GM23338 (cell line): Measurements from ENCODE around the gene PAX5. TPM values are rescaled to one million over a fixed set of nuclear protein-coding genes. Genes with fewer than 3 reads are reported as not detected.

Experiments used
- ATAC-seq: fragments of 200-7000 bp; cut with Tn5 transposase; 3 replicates; pipeline ENCODE4 v1.9.1; 2020
- DNase-seq: peaks from one replicate; pipeline ENCODE4 v3.0.0-alpha.2; 2015; ENCODE audit warnings: low spot score
- H2AFZ ChIP-seq: fragments of 200-600 bp; sonication (generic); 2 replicates; pipeline ENCODE4 v1.8.0; 2016; ENCODE audit warnings: antibody characterized with exemption, mild to moderate bottlenecking, moderate library complexity
- H3F3A ChIP-seq: fragments of 200-600 bp; sonication (generic); replicated peaks from 2 replicates; pipeline ENCODE4 v1.8.0; 2017; ENCODE audit warnings: antibody characterized with exemption, mixed run types, low read depth
- H3K27ac ChIP-seq: fragments of 200-600 bp; sonication (generic); 2 replicates; pipeline ENCODE4 v1.6.1; 2016; ENCODE audit warnings: low read depth
- H3K27me3 ChIP-seq: fragments of 200-600 bp; sonication (generic); 2 replicates; pipeline ENCODE4 v1.8.0; 2016; ENCODE audit warnings: mild to moderate bottlenecking, mixed run types, moderate library complexity; ENCODE audit not compliant: insufficient read depth
- H3K36me3 ChIP-seq: fragments of 200-600 bp; sonication (generic); 2 replicates; pipeline ENCODE4 v1.8.0; 2016; ENCODE audit warnings: mild to moderate bottlenecking; ENCODE audit not compliant: insufficient read depth
- H3K4me1 ChIP-seq: fragments of 200-600 bp; sonication (generic); 2 replicates; pipeline ENCODE4 v1.8.0; 2016; ENCODE audit warnings: mild to moderate bottlenecking, moderate library complexity; ENCODE audit not compliant: insufficient read depth
- H3K4me2 ChIP-seq: fragments of 200-600 bp; sonication (generic); 2 replicates; pipeline ENCODE4 v1.7.1; 2017; ENCODE audit warnings: mixed run types
- H3K4me3 ChIP-seq: fragments of 200-600 bp; sonication (generic); 2 replicates; pipeline ENCODE4 v1.6.1; 2016; ENCODE audit warnings: mixed run types
- H3K79me2 ChIP-seq: fragments of 200-600 bp; sonication (generic); replicated peaks from 2 replicates; pipeline ENCODE4 v1.8.0; 2017; ENCODE audit warnings: mild to moderate bottlenecking; ENCODE audit not compliant: insufficient read depth
- H3K9me2 ChIP-seq: fragments of 200-600 bp; sonication (generic); 2 replicates; pipeline ENCODE4 v1.8.0; 2017; ENCODE audit not compliant: insufficient read depth
- H4K20me1 ChIP-seq: fragments of 200-600 bp; sonication (generic); replicated peaks from 2 replicates; pipeline ENCODE4 v1.8.0; 2017; ENCODE audit warnings: mild to moderate bottlenecking; ENCODE audit not compliant: insufficient read depth
- H3K27ac Mint-ChIP-seq: 2 replicates; pipeline ENCODE4 v1.8.0; 2020; ENCODE audit warnings: inconsistent platforms, mild to moderate bottlenecking, moderate library complexity, mixed read lengths
- H3K27me3 Mint-ChIP-seq: 3 replicates; pipeline ENCODE4 v1.8.0; 2022; ENCODE audit warnings: low read depth, mild to moderate bottlenecking, moderate library complexity, mixed read lengths, inconsistent platforms; ENCODE audit not compliant: insufficient read depth, poor library complexity
- H3K36me3 Mint-ChIP-seq: 3 replicates; pipeline ENCODE4 v1.8.0; 2021; ENCODE audit warnings: low read depth, mild to moderate bottlenecking, inconsistent platforms, moderate library complexity, mixed read lengths
- H3K4me1 Mint-ChIP-seq: 3 replicates; pipeline ENCODE4 v1.8.0; 2020; ENCODE audit warnings: mild to moderate bottlenecking, inconsistent platforms, mixed read lengths
- H3K4me3 Mint-ChIP-seq: 3 replicates; pipeline ENCODE4 v1.8.0; 2021; ENCODE audit warnings: moderate library complexity, mild to moderate bottlenecking, inconsistent platforms, mixed read lengths
- H3K9me3 Mint-ChIP-seq: 3 replicates; pipeline ENCODE4 v1.8.0; 2020; ENCODE audit warnings: moderate library complexity, mild to moderate bottlenecking, inconsistent platforms, mixed read lengths
- JUNB ChIP-seq: IDR thresholded peaks from one replicate; pipeline ENCODE4 v1.6.1; 2016; ENCODE audit warnings: antibody characterized with exemption; ENCODE audit not compliant: unreplicated experiment
- STAT1 ChIP-seq: IDR thresholded peaks from one replicate; pipeline ENCODE4 v1.6.1; 2016; ENCODE audit warnings: antibody characterized with exemption; ENCODE audit not compliant: unreplicated experiment
- ZNF331 ChIP-seq: fragments of 250-450 bp; sonication (Bioruptor Pico); IDR thresholded peaks from 2 replicates; pipeline ENCODE4 v1.5.0; 2020; ENCODE audit warnings: low read depth, mild to moderate bottlenecking, moderate library complexity
- polyA plus RNA-seq: library from polyadenylated mRNA; unstranded; fragments of >200 nt; fragmentation: Nextera tagmentation; extraction: Ambion mirVana; gene quantifications from 2 replicates; pipeline ENCODE4 v1.2.1, GENCODE V29; 2016
- total RNA-seq: library from RNA; depleted of rRNA; stranded (reverse); fragments of >200 nt; shearing (Covaris generic); gene quantifications from 2 replicates; pipeline ENCODE4 v1.2.3, GENCODE V29; 2014
- TF ChIP-seq, protein P1 (sequence below): fragments of 250-450 bp; sonication (Bioruptor Pico); IDR thresholded peaks from 2 replicates; pipeline ENCODE4 v1.5.0; 2020; ENCODE audit warnings: mild to moderate bottlenecking, moderate library complexity
- TF ChIP-seq, protein P2 (sequence below): IDR thresholded peaks from one replicate; pipeline ENCODE4 v1.6.1; 2018; ENCODE audit warnings: antibody characterized with exemption; ENCODE audit not compliant: unreplicated experiment

PAX5 gene
- total and polyA plus RNA-seq, 2 experiments from 2014 or later = 0.17 to 0.60 TPM

DNA sequence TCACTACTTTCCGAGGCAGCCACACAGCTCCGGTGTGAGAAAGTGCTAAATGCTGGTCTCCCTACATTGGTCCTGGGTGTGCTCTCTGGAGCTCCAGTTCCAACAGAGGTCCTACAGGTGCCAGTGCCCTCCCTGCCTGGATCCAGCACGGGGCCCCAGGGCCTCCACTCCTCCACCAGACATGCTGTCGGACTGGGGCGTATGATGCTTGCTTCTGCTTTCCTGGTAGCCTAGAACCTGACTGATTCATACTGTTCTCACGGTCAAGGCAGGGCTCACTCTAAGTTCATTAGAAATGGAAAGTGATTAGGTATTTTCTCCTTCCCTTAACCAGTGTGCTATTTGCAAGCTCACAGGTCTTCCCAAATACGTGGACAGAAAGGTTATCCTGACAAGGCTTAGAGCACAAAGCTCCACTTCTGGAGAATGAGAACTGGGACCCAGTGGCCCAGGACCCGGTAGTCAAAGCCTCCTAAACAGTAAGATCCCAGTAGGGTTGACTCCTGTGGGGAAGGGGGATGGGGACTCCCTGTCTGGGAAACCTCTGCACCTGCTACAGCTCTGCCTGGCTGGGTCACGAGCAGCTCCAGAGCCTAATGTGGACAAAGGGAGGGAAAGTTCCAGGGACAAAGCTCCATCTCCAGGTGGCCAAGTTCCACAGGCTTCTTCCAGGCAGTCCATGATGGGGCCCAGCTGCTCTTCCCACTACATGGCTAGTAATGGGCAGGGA lies 98.1 kb downstream of the PAX5 start (continued):
- TF ChIP-seq, protein P1, sequence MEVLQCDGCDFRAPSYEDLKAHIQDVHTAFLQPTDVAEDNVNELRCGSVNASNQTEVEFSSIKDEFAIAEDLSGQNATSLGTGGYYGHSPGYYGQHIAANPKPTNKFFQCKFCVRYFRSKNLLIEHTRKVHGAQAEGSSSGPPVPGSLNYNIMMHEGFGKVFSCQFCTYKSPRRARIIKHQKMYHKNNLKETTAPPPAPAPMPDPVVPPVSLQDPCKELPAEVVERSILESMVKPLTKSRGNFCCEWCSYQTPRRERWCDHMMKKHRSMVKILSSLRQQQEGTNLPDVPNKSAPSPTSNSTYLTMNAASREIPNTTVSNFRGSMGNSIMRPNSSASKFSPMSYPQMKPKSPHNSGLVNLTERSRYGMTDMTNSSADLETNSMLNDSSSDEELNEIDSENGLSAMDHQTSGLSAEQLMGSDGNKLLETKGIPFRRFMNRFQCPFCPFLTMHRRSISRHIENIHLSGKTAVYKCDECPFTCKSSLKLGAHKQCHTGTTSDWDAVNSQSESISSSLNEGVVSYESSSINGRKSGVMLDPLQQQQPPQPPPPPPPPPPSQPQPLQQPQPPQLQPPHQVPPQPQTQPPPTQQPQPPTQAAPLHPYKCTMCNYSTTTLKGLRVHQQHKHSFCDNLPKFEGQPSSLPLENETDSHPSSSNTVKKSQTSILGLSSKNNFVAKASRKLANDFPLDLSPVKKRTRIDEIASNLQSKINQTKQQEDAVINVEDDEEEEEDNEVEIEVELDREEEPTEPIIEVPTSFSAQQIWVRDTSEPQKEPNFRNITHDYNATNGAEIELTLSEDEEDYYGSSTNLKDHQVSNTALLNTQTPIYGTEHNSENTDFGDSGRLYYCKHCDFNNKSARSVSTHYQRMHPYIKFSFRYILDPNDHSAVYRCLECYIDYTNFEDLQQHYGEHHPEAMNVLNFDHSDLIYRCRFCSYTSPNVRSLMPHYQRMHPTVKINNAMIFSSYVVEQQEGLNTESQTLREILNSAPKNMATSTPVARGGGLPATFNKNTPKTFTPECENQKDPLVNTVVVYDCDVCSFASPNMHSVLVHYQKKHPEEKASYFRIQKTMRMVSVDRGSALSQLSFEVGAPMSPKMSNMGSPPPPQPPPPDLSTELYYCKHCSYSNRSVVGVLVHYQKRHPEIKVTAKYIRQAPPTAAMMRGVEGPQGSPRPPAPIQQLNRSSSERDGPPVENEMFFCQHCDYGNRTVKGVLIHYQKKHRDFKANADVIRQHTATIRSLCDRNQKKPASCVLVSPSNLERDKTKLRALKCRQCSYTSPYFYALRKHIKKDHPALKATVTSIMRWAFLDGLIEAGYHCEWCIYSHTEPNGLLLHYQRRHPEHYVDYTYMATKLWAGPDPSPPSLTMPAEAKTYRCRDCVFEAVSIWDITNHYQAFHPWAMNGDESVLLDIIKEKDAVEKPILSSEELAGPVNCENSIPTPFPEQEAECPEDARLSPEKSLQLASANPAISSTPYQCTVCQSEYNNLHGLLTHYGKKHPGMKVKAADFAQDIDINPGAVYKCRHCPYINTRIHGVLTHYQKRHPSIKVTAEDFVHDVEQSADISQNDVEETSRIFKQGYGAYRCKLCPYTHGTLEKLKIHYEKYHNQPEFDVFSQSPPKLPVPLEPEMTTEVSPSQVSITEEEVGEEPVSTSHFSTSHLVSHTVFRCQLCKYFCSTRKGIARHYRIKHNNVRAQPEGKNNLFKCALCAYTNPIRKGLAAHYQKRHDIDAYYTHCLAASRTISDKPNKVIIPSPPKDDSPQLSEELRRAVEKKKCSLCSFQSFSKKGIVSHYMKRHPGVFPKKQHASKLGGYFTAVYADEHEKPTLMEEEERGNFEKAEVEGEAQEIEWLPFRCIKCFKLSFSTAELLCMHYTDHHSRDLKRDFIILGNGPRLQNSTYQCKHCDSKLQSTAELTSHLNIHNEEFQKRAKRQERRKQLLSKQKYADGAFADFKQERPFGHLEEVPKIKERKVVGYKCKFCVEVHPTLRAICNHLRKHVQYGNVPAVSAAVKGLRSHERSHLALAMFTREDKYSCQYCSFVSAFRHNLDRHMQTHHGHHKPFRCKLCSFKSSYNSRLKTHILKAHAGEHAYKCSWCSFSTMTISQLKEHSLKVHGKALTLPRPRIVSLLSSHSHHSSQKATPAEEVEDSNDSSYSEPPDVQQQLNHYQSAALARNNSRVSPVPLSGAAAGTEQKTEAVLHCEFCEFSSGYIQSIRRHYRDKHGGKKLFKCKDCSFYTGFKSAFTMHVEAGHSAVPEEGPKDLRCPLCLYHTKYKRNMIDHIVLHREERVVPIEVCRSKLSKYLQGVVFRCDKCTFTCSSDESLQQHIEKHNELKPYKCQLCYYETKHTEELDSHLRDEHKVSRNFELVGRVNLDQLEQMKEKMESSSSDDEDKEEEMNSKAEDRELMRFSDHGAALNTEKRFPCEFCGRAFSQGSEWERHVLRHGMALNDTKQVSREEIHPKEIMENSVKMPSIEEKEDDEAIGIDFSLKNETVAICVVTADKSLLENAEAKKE (CRISPR knock-in tag) = no peak

DNA sequence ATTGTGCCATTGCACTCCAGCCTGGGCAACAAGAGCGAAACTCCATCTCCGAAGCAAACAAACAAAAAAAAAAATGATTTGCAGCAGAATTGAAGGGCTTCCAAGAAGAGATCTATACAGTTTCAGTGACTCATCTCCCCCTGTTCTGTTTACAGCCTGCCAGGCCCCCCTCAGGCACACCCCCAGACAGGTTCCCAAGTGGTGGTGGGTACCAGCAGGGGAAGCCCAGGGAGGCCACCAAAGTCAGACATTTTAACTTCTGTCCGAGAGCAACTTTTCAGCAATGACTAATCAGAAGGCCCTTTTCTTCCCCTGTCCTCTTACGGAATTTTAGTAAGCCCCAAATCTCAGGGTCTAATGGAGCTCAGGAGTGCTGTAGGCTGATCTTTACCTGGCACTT lies 98.7 kb downstream of the PAX5 start:
- H3K4me1 Mint-ChIP-seq = peaks cover 28% of the 10 kb centered on the region
- no peaks in the 10 kb centered on the region for H4K20me1 ChIP-seq
- no peak overlapping the region for H3K27ac ChIP-seq
- H3K9me3 Mint-ChIP-seq = peaks cover 9% of the 10 kb centered on the region; the same call in 2 of the 3 replicates
- no peaks in the 10 kb centered on the region for H3K9me2 ChIP-seq
- no peaks in the 10 kb centered on the region for H3K36me3 Mint-ChIP-seq
- no peaks in the 10 kb centered on the region for H3K36me3 ChIP-seq
- no peaks in the 10 kb centered on the region for H3K79me2 ChIP-seq
- H3K4me3 Mint-ChIP-seq = no peak overlapping the region
- H3K4me2 ChIP-seq = no peak overlapping the region
- H2AFZ ChIP-seq = no peak overlapping the region
- no peak overlapping the region for H3K4me3 ChIP-seq
- H3K27ac Mint-ChIP-seq = no peak overlapping the region
- H3K27me3 ChIP-seq = no peaks in the 10 kb centered on the region
- H3F3A ChIP-seq = no peaks in the 10 kb centered on the region
- H3K27me3 Mint-ChIP-seq = peaks cover 8% of the 10 kb centered on the region
- ATAC-seq (no peak), DNase-seq (no peak)
- H3K4me1 ChIP-seq = peaks cover 26% of the 10 kb centered on the region
- TF ChIP-seq, protein P1 (CRISPR knock-in tag) = no peak
- TF ChIP-seq, protein P2, sequence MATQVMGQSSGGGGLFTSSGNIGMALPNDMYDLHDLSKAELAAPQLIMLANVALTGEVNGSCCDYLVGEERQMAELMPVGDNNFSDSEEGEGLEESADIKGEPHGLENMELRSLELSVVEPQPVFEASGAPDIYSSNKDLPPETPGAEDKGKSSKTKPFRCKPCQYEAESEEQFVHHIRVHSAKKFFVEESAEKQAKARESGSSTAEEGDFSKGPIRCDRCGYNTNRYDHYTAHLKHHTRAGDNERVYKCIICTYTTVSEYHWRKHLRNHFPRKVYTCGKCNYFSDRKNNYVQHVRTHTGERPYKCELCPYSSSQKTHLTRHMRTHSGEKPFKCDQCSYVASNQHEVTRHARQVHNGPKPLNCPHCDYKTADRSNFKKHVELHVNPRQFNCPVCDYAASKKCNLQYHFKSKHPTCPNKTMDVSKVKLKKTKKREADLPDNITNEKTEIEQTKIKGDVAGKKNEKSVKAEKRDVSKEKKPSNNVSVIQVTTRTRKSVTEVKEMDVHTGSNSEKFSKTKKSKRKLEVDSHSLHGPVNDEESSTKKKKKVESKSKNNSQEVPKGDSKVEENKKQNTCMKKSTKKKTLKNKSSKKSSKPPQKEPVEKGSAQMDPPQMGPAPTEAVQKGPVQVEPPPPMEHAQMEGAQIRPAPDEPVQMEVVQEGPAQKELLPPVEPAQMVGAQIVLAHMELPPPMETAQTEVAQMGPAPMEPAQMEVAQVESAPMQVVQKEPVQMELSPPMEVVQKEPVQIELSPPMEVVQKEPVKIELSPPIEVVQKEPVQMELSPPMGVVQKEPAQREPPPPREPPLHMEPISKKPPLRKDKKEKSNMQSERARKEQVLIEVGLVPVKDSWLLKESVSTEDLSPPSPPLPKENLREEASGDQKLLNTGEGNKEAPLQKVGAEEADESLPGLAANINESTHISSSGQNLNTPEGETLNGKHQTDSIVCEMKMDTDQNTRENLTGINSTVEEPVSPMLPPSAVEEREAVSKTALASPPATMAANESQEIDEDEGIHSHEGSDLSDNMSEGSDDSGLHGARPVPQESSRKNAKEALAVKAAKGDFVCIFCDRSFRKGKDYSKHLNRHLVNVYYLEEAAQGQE = no peak
- TF ChIP-seq JUNB (no peak), STAT1 (no peak), ZNF331 (no peak)
